Daoy (cell line): ENCODE measurements around the gene POLE4. TPM values are rescaled to one million over a fixed set of nuclear protein-coding genes. Genes with fewer than 3 reads are reported as not detected.

Experiments used
- DNase-seq: peaks from one replicate; pipeline ENCODE4 v3.0.0-alpha.2; 2015; ENCODE audit warnings: low read depth
- total RNA-seq: library from RNA; depleted of rRNA; stranded (reverse); fragments of >200 nt; shearing (Covaris generic); gene quantifications from 2 replicates; pipeline ENCODE4 v1.2.3, GENCODE V29; 2014; rRNA removed

Gene POLE4
- total RNA-seq, 1 experiment from 2014 or later = 31.8 TPM

GRCh38 chr2:74991977-74992376 is 33.5 kb downstream of the POLE4 start:
- no peak for DNase-seq

GRCh38 chr2:74999468-74999867 is 41.0 kb downstream of the POLE4 start:
- DNase-seq = no peak

- no peak for DNase-seq
These were observed 43.6 kb downstream of the POLE4 start for GRCh38 chr2:75002007-75002406.

GRCh38 chr2:75003276-75003675 is 44.8 kb downstream of the POLE4 start:
- DNase-seq = no peak

- no peak for DNase-seq
These were observed 45.3 kb downstream of the POLE4 start for GRCh38 chr2:75003773-75004172.

DNA sequence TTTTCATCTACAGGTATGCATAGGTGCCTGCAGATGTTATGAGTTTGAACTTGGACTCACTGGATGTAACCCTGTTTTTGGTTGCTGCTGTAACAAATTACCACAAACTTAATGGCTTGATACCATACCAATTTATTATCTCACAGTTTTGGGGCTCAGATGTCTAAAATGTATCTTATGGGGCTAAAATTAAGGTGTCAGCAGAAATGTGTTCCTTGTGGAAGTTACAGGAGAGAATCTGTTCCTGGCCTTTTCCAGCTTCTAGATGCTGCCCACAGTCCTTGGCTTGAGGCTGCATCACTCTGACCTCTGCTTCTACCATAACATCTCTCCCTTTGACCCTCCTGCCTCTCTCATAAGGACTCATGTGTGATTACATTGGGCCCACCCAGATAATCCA is 47.6 kb downstream of the POLE4 start:
- DNase-seq = no peak

GRCh38 chr2:75007061-75007460 is 48.6 kb downstream of the POLE4 start:
- no peak for DNase-seq

- no peak for DNase-seq
These were observed 49.4 kb downstream of the POLE4 start for GRCh38 chr2:75007819-75008218.

DNA sequence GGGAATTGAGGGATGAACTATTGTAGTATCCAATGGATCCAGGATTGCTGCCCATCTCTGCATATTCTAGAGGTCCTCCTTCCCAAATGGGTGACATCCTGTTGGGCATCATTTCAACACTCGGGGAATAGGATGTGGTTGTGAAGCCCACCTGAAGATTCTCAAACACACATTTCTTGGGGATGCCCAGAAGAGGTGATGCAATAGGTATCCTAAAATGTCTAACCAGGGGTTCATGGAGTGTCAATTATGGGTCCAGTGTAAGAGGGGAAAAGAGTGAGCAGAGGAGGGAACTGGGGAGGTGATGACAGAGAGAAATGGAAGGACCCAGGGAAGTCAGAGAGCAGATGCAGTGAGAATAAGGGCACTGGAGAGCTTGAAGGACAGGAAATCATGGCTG is 52.1 kb downstream of the POLE4 start:
- no peak for DNase-seq

DNA sequence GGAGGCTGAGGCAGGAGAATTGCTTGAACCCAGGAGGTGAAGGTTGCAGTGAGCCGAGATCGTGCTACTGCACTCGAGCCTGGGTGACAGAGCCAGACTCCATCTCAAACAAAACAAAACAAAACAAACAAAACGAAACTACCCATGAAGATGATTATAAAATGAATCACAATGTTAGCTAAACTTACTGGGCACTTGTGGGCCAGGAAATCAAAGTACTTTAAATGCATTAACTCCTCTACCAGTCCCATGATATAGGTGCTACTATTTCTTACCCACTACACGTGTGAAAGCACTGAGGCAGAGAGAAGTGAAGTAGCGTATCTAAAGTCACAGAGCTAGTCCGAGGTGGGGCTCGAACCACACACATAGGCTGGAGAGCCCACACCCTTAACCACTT is 53.6 kb downstream of the POLE4 start:
- DNase-seq = no peak

- no peak for DNase-seq
These were observed 59.7 kb downstream of the POLE4 start for GRCh38 chr2:75018162-75018561.

Other genes with a start within 250 kb of the POLE4 start
- gene HK2, start 124.5 kb upstream of the POLE4 start, total RNA-seq = 7.7 and 8.9 TPM in 2 replicates
- gene TACR1, start 240.9 kb downstream of the POLE4 start, total RNA-seq = not detected in 2 replicates